ENCODE results near the gene KDM2A. TPM values are rescaled to one million over a fixed set of nuclear protein-coding genes. Genes with fewer than 3 reads are reported as not detected.

The KDM2A gene
- total RNA-seq, 4 donors from 2014 or later: 38.7 to 88.1 (median 73.5) TPM

DNA sequence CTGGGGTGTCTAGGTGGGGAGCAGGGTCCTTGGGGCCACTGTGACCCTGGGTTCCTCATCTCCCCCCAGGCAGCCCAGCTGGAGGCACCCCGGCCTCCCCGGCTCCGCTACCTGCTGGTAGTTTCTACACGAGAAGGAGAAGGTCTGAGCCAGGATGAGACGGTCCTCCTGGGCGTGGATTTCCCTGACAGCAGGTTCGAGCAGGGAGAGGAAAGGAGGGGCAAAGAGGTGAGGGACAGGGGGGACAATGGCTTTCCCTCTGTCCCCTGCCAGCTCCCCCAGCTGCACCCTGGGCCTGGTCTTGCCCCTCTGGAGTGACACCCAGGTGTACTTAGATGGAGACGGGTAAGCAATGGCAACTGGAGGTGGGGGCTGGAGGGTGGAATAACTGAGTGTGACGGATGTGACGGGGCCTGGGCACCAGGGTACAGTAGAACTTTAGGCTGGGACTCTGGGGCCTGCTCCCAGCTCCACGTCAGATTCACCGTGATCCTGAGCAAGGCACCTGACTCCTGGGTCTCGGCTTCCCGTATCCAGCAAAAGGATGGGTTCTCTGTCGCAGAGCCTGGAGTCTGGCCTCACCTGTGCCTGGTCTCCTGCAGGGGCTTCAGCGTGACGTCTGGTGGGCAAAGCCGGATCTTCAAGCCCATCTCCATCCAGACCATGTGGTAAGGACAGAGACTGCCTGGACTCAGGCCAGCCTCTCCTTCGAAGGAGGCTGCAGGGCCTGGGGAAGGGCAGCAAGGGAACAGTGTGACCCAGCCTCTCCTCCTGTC lies 187.9 kb downstream of the KDM2A start:
- no peak for TF ChIP-seq POLR2A (IDR thresholded peaks at IDR 0.05)
- TF ChIP-seq, protein P1, sequence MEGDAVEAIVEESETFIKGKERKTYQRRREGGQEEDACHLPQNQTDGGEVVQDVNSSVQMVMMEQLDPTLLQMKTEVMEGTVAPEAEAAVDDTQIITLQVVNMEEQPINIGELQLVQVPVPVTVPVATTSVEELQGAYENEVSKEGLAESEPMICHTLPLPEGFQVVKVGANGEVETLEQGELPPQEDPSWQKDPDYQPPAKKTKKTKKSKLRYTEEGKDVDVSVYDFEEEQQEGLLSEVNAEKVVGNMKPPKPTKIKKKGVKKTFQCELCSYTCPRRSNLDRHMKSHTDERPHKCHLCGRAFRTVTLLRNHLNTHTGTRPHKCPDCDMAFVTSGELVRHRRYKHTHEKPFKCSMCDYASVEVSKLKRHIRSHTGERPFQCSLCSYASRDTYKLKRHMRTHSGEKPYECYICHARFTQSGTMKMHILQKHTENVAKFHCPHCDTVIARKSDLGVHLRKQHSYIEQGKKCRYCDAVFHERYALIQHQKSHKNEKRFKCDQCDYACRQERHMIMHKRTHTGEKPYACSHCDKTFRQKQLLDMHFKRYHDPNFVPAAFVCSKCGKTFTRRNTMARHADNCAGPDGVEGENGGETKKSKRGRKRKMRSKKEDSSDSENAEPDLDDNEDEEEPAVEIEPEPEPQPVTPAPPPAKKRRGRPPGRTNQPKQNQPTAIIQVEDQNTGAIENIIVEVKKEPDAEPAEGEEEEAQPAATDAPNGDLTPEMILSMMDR (IDR thresholded peaks at IDR 0.05): no peak
- 91 to 94% methylated on average over 14 to 19 of the region's 19 CpGs for WGBS, 2 donors
- Histone ChIP-seq H3K27ac (no peak overlapping the region), H3K4me3 (replicated peaks in 1 of 3) (no peak overlapping the region), H3K27me3 (no peaks in the 10 kb centered on the region), H3K9me3 (no peaks in the 10 kb centered on the region), H3K4me1 (peaks cover 10 to 18% of the 10 kb centered on the region in 2 donors), H3K36me3 (peaks cover 15 to 21% of the 10 kb centered on the region in 2 donors)
- intact Hi-C loops (cut with DNase I): no loop called here
- DNase-seq: no peak

DNA sequence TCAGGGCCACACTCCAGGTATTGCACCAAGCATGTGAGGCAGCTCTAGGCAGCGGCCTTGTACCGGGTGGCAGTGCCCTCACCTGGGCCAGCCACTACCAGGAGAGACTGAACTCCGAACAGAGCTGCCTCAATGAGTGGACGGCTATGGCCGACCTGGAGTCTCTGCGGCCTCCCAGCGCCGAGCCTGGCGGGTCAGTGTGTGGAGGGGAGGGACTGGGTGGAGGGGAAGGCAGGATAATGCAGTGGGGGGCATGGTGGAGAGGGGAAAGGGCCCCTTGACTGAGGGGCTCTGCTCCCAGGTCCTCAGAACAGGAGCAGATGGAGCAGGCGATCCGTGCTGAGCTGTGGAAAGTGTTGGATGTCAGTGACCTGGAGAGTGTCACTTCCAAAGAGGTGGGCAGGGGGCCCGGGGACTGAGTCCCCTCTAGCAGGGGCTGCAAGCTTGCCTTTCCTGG lies 188.5 kb downstream of the KDM2A start:
- Histone ChIP-seq H3K27ac (no peak overlapping the region), H3K27me3 (no peaks in the 10 kb centered on the region), H3K4me3 (replicated peaks in 1 of 3) (no peak overlapping the region), H3K4me1 (peaks cover 10 to 12% of the 10 kb centered on the region in 2 donors), H3K9me3 (no peaks in the 10 kb centered on the region), H3K36me3 (peaks cover 15 to 21% of the 10 kb centered on the region in 2 donors)
- 84 to 91% methylated on average over 10 to 12 of the region's 12 CpGs for WGBS, 2 donors
- DNase-seq: no peak
- intact Hi-C loops (cut with DNase I): no loop called here
- TF ChIP-seq, protein P1 (IDR thresholded peaks at IDR 0.05): no peak
- TF ChIP-seq POLR2A (IDR thresholded peaks at IDR 0.05): no peak

Other genes starting within 250 kb of the KDM2A start
- 10 to 100 TPM in 3 of 4 donors, 1 to 10 TPM in 1; 5.4 to 34.3 (median 21.9) TPM for gene PC, start 160.9 kb upstream of the KDM2A start, total RNA-seq
- not detected for gene C11orf86, start 144.0 kb upstream of the KDM2A start, total RNA-seq
- under 1 TPM in 3 of 4 donors, not detected in 1; 0.13 to 0.44 (median 0.22) TPM for gene SYT12, start 96.1 kb upstream of the KDM2A start, total RNA-seq
- gene RHOD, start 62.4 kb upstream of the KDM2A start, total RNA-seq: 10 to 100 TPM; 27.8 to 85.2 (median 56.8) TPM
- 10 to 100 TPM; 32.8 to 55.8 (median 40.6) TPM for gene GRK2, start 147.2 kb downstream of the KDM2A start, total RNA-seq
- 10 to 100 TPM; 27.9 to 36.8 (median 31.5) TPM for gene ANKRD13D, start 170.0 kb downstream of the KDM2A start, total RNA-seq
- gene SSH3, start 184.3 kb downstream of the KDM2A start, total RNA-seq: 10 to 100 TPM; 50.5 to 59.9 (median 54.4) TPM
- gene POLD4, start 234.3 kb downstream of the KDM2A start, total RNA-seq: 100 to 1,000 TPM in 1 of 4 donors, 10 to 100 TPM in 3; 38.6 to 105 (median 60.6) TPM

Data from thyroid gland (tissue), 4 donors.